Endothelial cell (in vitro differentiated cells): ENCODE results near the gene P3H3. TPM values are rescaled to one million over a fixed set of nuclear protein-coding genes. Genes with fewer than 3 reads are reported as not detected.

ENCODE experiments used
- DNase-seq: peaks from one replicate; pipeline ENCODE4 v3.0.0; 2021; ENCODE audit warnings: low spot score
- H3K27ac Mint-ChIP-seq: one replicate; pipeline ENCODE4 v1.8.0; 2021; ENCODE audit warnings: mixed read lengths, inconsistent platforms; ENCODE audit not compliant: unreplicated experiment
- H3K27me3 Mint-ChIP-seq: one replicate; pipeline ENCODE4 v1.8.0; 2021; ENCODE audit warnings: mild to moderate bottlenecking, moderate library complexity, mixed read lengths, inconsistent platforms; ENCODE audit not compliant: unreplicated experiment
- H3K36me3 Mint-ChIP-seq: one replicate; pipeline ENCODE4 v1.8.0; 2021; ENCODE audit warnings: mild to moderate bottlenecking, low read depth, mixed read lengths, inconsistent platforms; ENCODE audit not compliant: unreplicated experiment
- H3K4me1 Mint-ChIP-seq: one replicate; pipeline ENCODE4 v1.8.0; 2021; ENCODE audit warnings: mild to moderate bottlenecking, mixed read lengths, inconsistent platforms; ENCODE audit not compliant: unreplicated experiment
- H3K4me3 Mint-ChIP-seq: one replicate; pipeline ENCODE4 v1.8.0; 2021; ENCODE audit warnings: mild to moderate bottlenecking, mixed read lengths, inconsistent platforms; ENCODE audit not compliant: unreplicated experiment
- H3K9me3 Mint-ChIP-seq: one replicate; pipeline ENCODE4 v1.8.0; 2021; ENCODE audit warnings: mixed read lengths, inconsistent platforms; ENCODE audit not compliant: unreplicated experiment
- total RNA-seq: library from RNA; stranded (reverse); fragmentation: NEBNext Ultra II Directional; extraction: Animal tissue kit (Norgen Biotek cat#: 25700); gene quantifications from one replicate; pipeline ENCODE4 v1.2.1, GENCODE V29; 2021; ENCODE audit not compliant: unreplicated experiment
- TF ChIP-seq, protein P1 (sequence below): fragments of 200-600 bp; sonication (generic); IDR thresholded peaks from one replicate; pipeline ENCODE4 v1.5.0; 2021; ENCODE audit warnings: antibody characterized with exemption; ENCODE audit not compliant: unreplicated experiment

The P3H3 gene
- total RNA-seq, 1 donor from 2014 or later: 48.8 TPM

DNA sequence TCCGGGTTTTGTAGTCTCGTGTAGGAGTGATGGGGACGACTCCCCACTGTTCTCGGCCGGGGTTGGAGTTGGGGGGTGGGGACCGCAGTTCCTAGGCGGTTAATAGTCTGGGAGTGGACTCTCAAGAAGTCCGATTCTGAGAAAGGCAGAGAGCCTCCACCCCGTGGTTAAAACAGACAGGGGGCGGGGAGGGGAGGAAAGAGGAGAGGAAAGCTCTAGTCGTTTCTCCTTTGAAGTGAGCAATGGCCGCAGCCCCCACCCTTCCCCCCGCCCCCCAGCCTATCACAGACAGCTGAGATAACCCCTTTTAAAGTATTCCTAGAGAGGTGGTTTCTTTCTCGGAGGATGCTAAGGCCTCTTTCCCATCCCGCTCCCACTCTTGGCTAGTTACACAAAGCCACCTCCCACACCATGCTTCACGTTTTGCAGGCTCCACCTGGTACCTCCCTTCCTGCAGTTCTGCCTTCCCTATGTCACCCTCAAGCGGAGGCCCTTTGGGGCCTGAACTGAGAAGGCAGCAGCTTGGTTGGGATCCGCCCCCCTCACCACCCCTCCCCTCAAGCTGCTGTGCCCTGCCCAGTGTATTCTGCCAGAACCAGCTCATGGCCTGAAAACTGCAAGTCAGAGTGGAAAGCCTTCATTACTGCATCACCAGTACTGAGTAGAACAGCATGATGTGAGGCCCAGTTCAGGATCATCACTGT is 24.6 kb downstream of the P3H3 start:
- peak overlapping the region; percentile 90 for H3K27ac Mint-ChIP-seq
- H3K4me1 Mint-ChIP-seq: peaks cover 31% of the 10 kb centered on the region
- TF ChIP-seq, protein P1, sequence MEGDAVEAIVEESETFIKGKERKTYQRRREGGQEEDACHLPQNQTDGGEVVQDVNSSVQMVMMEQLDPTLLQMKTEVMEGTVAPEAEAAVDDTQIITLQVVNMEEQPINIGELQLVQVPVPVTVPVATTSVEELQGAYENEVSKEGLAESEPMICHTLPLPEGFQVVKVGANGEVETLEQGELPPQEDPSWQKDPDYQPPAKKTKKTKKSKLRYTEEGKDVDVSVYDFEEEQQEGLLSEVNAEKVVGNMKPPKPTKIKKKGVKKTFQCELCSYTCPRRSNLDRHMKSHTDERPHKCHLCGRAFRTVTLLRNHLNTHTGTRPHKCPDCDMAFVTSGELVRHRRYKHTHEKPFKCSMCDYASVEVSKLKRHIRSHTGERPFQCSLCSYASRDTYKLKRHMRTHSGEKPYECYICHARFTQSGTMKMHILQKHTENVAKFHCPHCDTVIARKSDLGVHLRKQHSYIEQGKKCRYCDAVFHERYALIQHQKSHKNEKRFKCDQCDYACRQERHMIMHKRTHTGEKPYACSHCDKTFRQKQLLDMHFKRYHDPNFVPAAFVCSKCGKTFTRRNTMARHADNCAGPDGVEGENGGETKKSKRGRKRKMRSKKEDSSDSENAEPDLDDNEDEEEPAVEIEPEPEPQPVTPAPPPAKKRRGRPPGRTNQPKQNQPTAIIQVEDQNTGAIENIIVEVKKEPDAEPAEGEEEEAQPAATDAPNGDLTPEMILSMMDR: no peak
- H3K27me3 Mint-ChIP-seq: peaks cover 10% of the 10 kb centered on the region
- DNase-seq: no peak
- H3K36me3 Mint-ChIP-seq: peaks cover 41% of the 10 kb centered on the region
- H3K4me3 Mint-ChIP-seq: peak overlapping the region; percentile 99
- no peaks in the 10 kb centered on the region for H3K9me3 Mint-ChIP-seq

DNA sequence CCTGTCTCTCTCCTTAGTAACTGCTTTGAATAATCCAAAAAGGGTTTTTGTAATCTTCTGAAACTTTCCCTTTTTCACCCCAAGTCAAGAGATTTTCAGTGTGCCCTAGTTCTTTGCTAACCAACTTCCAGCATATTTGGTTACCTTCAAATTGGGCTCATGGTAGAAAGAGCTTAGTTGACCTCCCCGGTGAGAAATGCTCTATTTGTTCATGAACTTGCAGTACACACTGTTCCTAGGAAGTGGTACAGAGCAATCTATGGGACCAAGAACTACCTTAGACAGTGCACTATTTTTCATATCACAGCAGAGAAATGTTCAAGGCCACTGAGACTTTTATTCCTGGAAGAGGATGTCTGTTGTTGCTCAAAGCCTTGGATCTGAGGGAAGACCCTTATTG is 25.4 kb downstream of the P3H3 start:
- Mint-ChIP-seq H3K4me1 (peaks cover 31% of the 10 kb centered on the region), H3K4me3 (peak overlapping the region; percentile 99), H3K36me3 (peaks cover 41% of the 10 kb centered on the region), H3K27me3 (peaks cover 5% of the 10 kb centered on the region), H3K27ac (no peak overlapping the region), H3K9me3 (no peaks in the 10 kb centered on the region)
- no peak for DNase-seq
- TF ChIP-seq, protein P1: no peak

DNA sequence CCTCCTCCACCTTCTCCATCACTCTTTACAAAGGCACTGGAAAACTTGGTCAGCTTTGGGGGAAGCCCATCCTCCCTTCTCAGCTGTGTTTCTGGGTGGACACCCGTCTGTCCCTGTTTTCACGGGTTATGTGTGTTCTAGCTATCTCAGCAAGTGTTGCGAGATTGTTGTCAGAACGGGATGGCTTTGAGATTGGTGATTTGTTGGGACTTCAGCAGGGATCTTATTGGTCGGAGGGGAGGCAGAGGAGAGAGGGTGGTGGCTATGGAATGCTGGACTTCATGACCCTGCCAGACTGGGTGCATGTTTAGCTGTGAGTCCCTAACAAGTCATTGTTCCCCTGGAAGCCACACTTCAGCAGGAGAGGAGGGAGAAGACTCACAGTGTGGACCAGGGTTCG is 25.8 kb downstream of the P3H3 start:
- H3K4me1 Mint-ChIP-seq: peaks cover 31% of the 10 kb centered on the region
- H3K4me3 Mint-ChIP-seq: peak overlapping the region; percentile 9
- TF ChIP-seq, protein P1: no peak
- no peak for DNase-seq
- H3K27ac Mint-ChIP-seq: peak overlapping the region; percentile 39
- no peaks in the 10 kb centered on the region for H3K9me3 Mint-ChIP-seq
- peaks cover 37% of the 10 kb centered on the region for H3K36me3 Mint-ChIP-seq
- peaks cover 5% of the 10 kb centered on the region for H3K27me3 Mint-ChIP-seq

DNA sequence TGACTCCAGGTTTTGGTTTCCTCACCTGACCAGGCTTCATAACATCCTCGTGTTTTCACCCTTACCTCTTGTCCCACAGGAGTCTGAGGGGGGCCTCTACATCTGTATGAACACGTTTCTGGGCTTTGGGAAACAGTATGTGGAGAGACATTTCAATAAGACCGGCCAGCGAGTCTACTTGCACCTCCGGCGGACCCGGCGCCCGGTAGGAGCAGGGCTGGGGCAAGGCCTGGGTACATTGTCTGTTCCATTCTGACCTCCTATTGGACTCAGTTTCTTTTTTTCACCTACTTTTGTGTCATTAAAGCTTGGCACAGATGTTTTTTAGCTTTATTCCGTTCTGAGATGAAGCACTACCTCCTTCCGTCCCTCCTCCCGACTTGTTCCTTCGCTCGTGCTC is 27.1 kb downstream of the P3H3 start:
- Mint-ChIP-seq H3K4me1 (peaks cover 27% of the 10 kb centered on the region), H3K36me3 (peaks cover 33% of the 10 kb centered on the region), H3K27me3 (peaks cover 6% of the 10 kb centered on the region), H3K27ac (peak overlapping the region; percentile 30), H3K4me3 (no peak overlapping the region), H3K9me3 (no peaks in the 10 kb centered on the region)
- TF ChIP-seq, protein P1: no peak
- DNase-seq: no peak

DNA sequence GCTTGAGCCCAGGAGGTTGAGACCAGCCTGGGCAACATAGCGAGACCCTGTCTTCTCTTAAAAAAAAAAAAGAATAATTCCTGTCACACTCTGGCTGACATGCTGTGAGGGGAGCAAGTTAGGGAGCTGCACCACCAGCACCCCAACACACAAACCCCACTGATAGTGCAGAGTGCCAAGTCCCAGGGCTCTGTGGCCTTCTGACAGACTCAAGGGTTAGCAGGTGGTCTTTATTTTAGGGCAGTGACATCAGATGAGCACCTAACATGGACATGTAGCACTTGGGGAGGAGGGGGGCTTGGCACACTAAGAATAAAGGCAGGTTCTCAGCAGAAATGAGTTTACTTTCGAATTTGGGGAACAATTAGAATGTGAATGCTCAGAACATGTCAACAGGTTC is 30.6 kb downstream of the P3H3 start:
- Mint-ChIP-seq H3K27me3 (peaks cover 6% of the 10 kb centered on the region), H3K27ac (no peak overlapping the region), H3K36me3 (peaks cover 49% of the 10 kb centered on the region), H3K4me1 (peaks cover 9% of the 10 kb centered on the region), H3K9me3 (no peaks in the 10 kb centered on the region), H3K4me3 (no peak overlapping the region)
- DNase-seq: no peak
- TF ChIP-seq, protein P1: no peak
